Activated T-helper 9 cell treated with anti-CD3 and anti-CD28 coated beads, Interleukin-2, amount 50 U/mL, for 16 hours (primary cell): Measurements from ENCODE around the gene TOX3.

Experiments used
- DNase-seq: peaks from one replicate; pipeline ENCODE4 v3.0.0-alpha.2; 2020; ENCODE audit warnings: low read depth

The TOX3 gene

GRCh38 chr16:52563767-52564611, 17.0 kb upstream of the TOX3 start:
- DNase-seq, result no peak

GRCh38 chr16:52562770-52563169, 15.8 kb upstream of the TOX3 start:
- no peak for DNase-seq

DNA sequence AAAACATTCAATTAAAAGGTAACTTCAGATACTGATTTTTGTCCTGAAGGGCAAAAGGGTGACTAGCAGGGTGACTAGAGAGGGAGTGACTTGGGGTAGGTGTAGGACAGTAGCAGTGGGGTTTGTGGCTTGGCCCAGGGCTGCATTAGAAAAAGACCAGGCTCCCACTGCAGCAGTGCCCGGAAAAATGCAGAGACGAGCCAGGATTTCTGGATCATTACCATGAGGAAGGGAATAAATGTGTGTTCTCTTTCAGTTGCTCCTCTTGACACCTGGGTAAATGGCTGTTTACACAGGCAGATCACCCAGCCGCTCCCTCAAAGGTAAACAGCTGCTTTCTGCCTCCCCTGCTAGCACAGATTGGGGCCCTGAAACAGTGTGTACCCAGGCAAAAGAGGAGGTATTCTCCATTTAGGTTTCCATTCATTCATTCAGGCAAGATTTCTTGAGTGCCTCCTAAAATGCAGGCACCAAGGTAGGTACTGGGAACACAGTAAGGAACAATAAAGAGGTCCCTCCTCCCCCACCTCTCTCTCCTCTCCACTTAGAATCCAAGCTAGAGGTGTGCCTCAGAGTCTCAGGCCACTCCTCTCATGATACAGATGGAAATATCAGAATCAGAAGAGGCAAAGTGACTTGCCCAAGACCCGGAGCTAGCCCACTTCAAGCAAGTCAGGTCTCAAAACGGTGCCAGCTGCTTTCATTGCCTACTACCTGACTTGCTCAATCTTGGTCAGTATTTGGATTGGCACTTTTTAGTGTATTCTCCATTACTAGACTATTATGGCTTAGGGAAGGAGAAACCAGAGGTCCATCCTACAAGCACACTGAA, 15.2 kb upstream of the TOX3 start:
- no peak for DNase-seq

GRCh38 chr16:52558448-52558847, 11.5 kb upstream of the TOX3 start:
- DNase-seq, result no peak

GRCh38 chr16:52557236-52557635, 10.3 kb upstream of the TOX3 start:
- no peak for DNase-seq

- DNase-seq, result no peak
These were observed 9.1 kb upstream of the TOX3 start for GRCh38 chr16:52556083-52556482.

GRCh38 chr16:52555572-52555971, 8.6 kb upstream of the TOX3 start:
- no peak for DNase-seq

GRCh38 chr16:52554334-52554733, 7.4 kb upstream of the TOX3 start:
- DNase-seq, result no peak

GRCh38 chr16:52553322-52553721, 6.4 kb upstream of the TOX3 start:
- DNase-seq, result no peak

- no peak for DNase-seq
These were observed 5.7 kb upstream of the TOX3 start for GRCh38 chr16:52552643-52553042.

DNA sequence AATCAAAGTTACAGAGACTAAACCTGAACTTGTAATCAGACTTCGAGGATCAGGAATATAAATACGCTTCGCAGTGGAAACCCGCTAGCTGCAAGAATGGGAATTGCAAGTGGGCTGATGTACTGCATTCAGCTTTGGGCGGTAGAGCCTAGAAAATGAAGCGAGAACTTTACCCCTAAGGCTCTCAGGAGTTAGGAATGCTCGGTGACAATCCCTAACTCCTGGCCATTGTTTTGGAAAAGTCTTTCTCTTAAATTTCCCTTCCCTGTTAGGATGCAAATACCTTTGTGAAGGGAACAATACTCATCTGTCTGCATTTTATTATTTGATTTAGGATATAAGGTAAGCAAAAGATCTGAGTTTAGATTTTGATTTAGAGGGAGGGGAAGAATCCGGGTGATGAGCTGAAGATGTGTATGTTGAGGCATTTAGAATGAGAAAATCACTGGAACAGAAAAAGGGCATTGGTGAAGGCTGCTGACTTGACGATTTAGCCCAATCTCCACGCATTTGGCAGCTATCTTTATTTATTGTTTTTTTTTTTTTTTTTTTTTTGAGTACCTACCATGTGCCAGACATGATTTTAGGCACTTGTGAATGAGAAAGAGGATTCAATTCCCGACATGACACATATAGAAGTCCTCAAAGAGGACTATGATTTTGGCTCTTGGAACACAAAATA, 2.2 kb upstream of the TOX3 start:
- DNase-seq, result no peak

GRCh38 chr16:52548261-52549010, 1.5 kb upstream of the TOX3 start:
- DNase-seq, result no peak

GRCh38 chr16:52547834-52548215, 882 bp upstream of the TOX3 start:
- no peak for DNase-seq

GRCh38 chr16:52546291-52547003, 496 bp downstream of the TOX3 start:
- DNase-seq, result no peak

DNA sequence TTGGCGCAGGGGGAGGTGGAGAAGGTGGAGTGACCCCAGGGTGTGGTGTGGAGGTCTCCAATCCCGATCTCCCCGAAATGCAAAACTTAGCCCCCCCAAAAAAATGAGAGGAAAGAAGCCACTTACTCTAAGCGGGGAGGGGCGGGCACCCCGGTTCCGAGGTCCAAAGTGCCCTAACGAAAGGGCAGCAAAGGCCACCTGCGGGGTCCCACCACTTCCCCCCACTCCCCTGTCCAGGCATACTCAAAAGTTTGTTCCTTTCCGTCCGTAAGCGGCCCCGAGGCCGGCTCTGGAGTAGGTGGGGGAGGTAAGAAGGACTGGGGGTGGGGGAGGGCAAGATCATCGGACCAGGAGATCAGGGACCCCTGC, 1.1 kb downstream of the TOX3 start:
- no peak for DNase-seq

DNA sequence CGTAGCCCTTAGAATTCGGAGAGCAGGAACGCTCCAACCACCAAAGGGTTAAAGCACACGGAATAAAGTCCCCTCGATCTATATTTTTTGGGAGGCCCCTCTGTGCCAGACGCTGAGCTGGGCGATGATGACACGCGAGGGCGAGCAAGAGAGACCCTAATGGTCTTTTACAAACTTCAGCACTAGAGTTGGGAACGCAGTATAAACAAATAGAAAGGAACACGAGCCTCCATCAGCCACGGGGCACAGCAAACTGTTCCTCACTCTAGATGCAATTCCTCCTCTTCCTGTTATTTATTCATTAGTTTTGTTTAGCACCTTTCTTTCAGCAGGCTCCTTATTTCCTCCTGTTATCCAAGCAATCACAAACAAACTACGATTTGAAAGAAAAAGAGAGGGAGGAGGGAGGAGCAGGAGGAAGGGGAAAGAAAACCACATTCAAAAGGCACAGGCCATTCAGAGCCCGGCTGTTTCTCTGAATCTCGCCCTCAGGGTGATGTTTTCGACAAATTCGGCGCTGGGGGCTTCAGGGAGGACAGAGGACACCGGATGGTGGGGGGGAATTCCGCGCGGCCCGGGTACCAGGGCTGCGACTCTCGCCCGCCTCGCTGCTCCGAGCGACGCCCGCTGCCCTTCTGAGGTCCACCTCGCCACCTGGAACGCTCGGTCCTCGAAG, 1.6 kb downstream of the TOX3 start:
- DNase-seq, result no peak

GRCh38 chr16:52544703-52545102, 2.2 kb downstream of the TOX3 start:
- DNase-seq, result no peak

DNA sequence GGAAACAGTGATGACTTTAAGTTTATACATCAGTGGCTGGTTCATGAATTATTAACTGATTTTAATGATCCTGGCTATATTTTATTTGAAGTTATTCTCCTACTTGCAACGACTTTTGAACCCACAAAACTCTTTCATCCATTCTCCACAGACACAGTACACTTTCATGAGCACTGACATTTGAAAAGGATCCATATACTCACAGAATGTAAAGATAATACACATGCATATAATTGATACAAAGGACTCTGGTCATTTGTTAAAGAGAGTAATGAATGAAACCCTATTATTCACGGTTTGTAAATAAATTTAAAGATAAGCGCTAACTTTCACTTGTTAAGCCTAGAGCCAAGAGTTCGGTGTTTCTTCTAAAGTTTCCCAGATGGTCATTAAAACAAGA, 3.3 kb downstream of the TOX3 start:
- DNase-seq, result no peak

- DNase-seq, result no peak
These were observed 6.0 kb downstream of the TOX3 start for GRCh38 chr16:52540910-52541309.

GRCh38 chr16:52539191-52539590, 7.8 kb downstream of the TOX3 start:
- DNase-seq, result no peak

- no peak for DNase-seq
These were observed 8.4 kb downstream of the TOX3 start for GRCh38 chr16:52538511-52538910.
